ENCODE data around the gene C15orf40. TPM values are rescaled to one million over a fixed set of nuclear protein-coding genes. Genes with fewer than 3 reads are reported as not detected.

The C15orf40 gene
- total RNA-seq, 2 donors from 2014 or later = 11.0 to 13.0 TPM

Other genes starting within 250 kb of the C15orf40 start
- gene FSD2, start 205.6 kb downstream of the C15orf40 start, total RNA-seq = not detected
- gene WHAMM, start 202.0 kb downstream of the C15orf40 start, total RNA-seq = 1 to 10 TPM; 6.7 to 9.5 TPM
- gene HOMER2, start 58.9 kb downstream of the C15orf40 start, total RNA-seq = 1 to 10 TPM; 2.7 to 3.0 TPM
- gene RAMAC, start 25.4 kb downstream of the C15orf40 start, total RNA-seq = 10 to 100 TPM; 12.8 to 14.2 TPM
- 10 to 100 TPM; 42.4 TPM for gene BTBD1, start 55.6 kb upstream of the C15orf40 start, total RNA-seq
- gene TM6SF1, start 96.0 kb upstream of the C15orf40 start, total RNA-seq = 1 to 10 TPM; 6.9 to 8.1 TPM
- gene HDGFL3, start 196.2 kb upstream of the C15orf40 start, total RNA-seq = 10 to 100 TPM; 57.9 to 70.0 TPM

Data from posterior vena cava (tissue), 2 donors.